Anterior cingulate cortex (tissue), 58 donors: ENCODE measurements around the gene GNRHR.
"Not testable (repeated sequence)": the region's sequence is repeated elsewhere in the genome, so short reads cannot be mapped to it uniquely, and the experiment has no call there.

Experiments used
- DNase-seq, 58 donors: peaks; one replicate each; lab custom pipeline; 2025; lab: John Stamatoyannopoulos, UW

Gene GNRHR

DNA sequence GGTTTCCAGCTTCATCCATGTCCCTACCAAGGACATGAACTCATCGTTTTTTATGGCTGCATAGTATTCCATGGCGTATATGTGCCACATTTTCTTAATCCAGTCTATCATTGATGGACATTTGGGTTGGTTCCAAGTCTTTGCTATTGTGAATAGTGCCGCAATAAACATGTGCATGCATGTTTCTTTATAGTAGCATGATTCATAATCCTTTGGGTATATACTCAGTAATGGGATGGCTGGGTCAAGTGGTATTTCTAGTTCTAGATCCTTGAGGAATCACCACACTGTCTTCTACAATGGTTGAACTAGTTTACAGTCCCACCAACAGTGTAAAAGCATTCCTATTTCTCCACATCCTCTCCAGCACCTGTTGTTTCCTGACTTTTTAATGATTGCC lies 23.7 kb downstream of the GNRHR start:
- not testable (repeated sequence) for DNase-seq

DNA sequence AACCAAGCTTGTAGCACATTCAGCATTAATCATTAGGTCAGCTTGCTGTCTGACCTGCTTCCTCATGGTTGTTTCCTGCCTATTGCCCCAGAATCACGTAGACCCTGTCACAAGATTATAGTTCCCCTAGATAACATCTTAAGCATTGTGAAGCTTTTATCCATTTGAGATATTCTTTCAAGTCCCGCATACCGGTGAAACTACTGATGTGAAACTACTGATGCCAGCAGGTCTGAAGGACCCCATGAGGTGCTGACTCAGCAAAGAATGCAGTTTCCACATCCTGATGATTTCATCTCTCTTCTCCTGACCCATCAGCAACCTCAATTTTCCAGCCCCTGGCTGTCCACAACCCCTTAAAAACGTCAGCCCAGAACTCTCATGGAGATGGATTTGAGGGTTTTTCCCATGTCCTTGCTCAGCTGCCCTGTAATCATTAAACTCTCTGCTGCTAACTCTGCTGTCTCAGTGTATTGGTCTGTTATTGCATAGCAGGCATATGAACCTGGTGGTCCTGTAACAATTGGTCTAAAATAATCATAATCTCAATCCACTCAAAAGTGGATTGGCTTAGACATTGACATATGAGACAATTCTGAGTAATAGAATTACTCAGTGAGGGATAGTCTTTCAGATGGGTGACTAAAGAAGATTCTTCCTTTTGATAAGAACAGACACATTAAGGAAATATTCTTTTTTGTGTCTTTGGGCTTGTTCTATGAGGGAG lies 26.9 kb downstream of the GNRHR start:
- no peak for DNase-seq

DNA sequence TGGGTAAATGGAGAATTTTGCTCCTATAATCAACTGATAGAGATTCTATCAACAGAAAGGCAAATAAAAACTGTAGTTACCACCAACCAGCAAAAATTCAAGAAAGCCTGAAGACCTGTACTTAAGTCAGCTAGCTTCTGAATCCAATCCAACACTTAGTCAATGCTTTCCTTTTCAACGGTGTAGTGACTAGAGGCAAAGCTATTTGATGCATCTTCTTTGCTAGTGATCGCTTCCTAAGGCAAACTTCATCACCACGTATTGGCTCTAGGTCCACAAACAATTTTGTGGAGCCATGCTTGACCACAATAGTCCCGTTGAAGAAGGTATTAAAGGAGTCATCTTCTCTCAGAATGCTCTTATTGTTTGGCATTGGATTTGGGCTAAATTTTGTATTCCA lies 28.2 kb downstream of the GNRHR start:
- no peak for DNase-seq

DNA sequence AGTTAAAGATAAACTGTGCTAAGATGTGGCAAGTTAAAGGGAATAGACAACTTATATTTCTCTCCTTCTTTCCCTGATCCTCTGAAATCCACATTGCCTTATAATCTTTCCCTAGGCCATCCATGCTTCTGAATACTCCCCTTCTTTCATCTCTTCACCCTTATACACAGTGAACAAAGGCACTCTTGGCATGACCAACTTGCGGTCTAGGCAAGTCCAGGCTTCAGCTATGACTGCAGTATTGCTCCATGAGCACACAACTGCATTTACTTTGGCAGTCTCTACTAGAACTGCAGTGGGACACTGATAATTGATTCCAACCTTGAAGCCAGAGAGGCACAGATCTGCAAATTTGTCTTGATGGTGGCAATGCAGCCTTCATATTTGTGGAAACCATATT lies 29.1 kb downstream of the GNRHR start:
- DNase-seq: no peak

DNA sequence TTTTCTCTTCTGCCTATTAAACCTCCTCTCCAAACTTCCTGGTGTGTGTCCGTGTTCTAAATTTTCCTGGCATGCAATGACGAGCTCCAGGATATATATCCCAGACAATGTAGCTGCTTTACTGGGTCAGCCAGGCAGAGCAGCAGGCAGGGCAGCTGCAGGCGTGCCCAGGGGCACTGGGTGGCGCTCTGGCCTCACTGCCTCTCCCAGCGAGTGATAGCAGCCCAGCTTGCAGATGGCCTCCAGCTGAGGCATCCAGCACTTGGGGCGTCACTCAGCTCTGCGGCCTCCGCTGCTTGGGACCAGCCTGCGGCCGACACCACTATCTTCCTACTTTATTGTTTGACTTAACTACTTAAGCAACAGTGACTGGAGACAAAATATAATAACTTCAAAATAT lies 30.2 kb downstream of the GNRHR start:
- DNase-seq: no peak

DNA sequence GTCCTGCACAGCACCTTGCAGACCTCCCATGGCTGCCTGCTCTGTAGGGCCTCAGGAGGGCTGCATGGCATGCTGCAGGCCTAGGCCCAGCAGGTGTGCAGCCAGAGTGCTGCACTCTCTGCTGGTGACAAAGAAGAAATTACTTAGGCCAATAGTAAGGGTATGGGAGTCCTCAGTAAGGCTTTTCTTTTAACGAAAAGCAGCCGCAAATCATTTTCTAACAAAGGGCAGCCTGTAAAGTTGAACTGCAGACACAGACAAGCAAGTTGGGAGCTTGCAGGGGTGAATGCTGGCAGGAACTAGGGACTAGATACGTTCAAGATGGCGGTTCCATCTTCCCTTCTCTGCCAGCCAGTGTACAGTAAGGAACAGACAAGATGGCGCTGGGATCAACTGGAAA lies 30.8 kb downstream of the GNRHR start:
- no peak for DNase-seq

DNA sequence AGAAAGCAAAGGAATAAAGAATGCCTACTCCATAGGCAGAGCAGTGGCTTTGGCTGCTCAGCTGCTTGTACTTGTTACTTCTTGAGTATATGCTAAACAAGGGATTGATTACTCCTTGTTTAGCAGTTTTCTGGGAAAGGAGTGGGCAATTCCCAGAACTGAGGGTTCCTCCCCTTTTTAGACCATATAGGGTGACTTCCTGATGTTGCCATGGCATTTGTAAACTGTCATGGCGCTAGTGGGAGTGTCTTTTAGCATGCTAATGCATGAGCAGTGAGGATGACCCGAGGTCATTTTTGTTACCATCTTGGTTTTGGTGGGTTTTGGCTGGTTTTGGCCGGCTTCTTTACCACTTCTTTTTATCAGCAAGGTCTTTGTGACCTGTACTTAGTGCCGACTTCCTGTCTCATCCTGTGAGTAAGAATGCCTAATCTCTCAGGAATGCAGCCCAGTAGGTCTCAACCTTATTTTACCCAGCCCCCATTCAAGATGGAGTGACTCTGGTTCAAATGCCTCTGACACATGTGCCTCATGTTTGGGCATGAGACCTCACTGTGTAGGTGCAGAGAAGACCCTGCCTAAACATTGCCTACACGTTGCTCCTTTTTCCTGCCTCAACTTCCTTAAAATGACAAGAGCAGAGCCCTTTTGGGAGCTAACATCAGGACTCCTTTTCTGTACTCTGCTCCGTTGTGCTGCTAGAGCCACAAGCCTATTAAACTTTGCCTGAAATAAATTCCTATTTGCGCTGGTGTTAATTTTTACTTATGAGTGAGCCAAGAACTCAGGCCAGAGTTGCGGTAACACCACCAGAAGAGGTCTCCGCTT lies 32.2 kb downstream of the GNRHR start:
- no peak for DNase-seq

DNA sequence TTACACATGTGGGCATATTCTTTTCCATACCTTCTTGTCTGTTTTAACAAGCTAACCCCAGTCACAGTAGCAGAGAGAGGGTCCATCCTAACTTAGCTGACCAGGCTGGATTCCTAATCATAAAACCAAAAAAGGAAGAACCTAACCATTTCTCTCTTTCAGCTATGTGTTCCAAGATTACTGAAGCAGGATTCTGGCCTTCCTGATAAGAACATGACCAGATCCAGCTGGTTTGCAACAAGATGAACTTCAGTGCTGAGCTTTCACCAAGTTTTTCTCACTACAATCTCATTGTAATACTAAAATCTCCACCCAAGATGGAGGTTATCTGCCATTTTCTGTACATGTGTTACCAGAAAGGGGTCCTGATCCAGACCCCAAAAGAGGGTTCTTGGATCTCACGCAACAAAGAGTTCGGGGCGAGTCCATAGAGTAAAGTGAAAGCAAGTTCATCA lies 32.8 kb downstream of the GNRHR start:
- DNase-seq: no peak

DNA sequence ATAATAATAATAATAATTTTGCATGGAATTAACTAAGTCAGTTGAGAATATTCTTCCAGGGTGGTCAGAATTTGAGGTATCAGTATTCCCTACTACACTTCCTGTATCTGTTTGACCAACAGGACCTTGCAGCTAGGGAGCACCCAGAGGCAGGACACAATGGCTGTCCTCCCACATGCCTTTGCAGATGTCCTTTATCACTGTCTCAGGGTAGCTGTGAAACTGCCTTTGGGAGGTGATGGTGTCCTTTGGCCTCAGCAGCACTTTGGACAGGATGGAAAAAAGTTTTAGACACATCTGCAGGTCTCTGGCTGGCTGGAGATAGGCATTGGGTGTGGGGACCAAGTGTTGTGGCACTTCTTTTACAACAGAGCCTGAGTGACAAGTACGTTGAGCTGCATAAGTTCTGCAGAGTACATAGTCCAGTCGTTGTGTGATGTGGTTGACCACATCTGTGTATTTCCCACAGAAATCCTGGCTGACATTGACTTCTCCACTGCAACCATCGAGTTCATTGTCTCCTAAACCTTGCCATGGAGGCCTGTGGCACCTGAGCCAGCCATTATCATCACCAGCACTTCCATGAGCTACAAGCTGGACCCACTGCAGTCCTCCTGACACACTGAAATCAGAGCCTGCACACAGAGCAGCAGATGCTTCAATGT lies 34.1 kb downstream of the GNRHR start:
- DNase-seq: no peak

DNA sequence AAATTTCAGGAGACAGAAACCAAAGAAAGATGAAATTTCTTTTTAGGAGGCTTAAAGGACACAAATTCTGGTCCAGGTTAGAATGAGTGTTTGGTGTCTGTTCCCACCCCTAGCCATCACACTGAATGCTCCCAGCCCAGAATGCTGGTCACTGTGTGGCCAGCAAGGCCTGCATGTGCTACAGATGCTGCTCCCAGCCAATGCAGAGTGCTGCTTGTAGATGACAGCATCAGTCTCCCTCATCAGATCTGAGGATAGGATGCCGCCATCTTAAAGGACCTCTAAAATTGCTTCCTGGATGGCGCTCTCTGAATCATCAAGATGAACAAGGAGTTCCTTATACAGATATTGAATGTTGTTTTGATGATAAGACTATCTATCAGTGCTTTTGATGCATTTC lies 35.3 kb downstream of the GNRHR start:
- DNase-seq: no peak

DNA sequence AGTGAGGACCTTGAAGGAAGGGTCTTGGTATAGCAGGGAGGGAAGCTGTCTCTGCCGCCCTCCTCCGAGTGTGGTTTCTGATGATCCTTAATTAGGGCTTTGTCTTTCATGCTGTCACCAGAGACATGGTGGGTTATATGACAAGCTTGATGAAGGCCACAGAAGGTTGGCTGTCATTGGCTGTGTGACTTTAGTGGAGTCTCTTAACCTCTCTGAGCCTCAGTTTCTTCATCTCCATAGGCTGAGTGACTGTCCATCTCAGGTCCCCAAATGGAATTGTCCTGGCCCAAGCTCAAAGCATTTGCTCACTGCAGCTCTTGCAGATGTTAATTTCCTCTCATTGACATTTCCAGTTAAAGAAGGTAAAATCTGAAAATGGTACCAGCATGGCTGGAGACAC lies 36.6 kb downstream of the GNRHR start:
- DNase-seq: no peak

DNA sequence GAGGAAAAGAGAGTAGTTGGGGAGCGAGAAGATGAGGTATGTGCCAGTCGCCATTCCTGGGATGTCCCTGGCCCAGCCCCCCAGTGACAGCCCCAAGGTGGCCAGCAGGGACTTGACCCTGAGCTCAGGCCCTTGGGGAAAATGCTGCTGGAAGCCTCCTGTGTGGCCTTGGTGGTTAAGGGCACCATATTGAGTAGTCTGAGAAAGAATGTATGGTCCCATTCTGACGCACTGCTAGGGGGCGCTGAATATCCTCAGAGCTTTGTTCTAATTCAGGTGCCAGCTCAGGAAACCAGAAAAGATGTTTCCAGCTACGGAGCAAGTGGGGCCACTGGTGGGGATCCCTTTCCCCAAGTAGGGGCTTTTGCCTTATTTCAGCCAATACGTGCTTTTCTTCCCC lies 39.2 kb downstream of the GNRHR start:
- no peak for DNase-seq

DNA sequence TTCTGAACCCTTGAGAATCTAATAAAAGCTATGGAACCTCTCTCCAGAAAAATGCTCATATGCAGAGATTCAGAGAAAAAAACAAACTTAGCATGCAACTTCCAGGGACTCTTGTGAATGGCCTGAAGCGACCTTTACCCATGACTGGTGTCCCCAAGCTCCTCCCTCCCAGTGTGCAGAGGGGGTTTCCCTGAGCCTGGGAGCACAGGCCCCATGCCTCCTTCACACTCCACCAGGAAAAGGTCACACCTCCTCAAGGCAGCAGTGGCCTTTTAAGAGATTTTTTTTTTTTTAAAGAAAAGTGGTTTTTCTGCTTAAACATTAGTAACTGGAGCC lies 40.0 kb downstream of the GNRHR start:
- DNase-seq: no peak

DNA sequence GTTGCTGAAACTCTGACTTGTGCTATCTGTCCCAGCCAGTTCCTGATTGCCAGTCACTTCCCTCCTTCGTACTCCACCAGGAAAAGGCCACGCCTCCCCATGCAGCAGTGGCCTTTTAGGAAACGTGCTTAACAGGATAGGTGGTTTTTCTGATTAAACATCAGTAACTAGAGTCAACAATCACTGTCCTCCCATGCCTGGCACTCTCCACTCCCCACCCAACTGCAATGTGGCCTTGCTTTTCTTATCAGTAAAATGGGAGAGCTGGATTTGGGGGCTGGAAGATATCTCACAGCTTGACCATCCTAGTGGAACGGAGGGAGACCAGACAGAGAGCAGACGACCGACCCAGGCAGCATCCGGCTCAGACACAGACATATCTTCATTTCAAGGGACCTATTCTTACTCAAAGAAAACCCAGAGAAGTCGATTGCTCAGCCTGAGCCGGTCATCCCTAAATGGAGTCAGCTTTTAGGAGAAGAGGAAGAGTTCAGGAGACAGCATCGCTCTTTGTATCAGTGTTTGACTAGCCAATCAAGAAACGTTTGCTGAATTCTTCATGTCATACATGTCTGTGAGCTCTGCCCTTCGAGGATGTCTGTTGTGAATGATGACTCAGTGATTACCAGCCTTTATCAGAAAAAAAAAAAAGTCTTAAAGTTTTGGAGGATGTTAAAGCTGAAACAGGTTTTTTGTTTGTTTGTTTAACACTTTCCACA lies 40.5 kb downstream of the GNRHR start:
- no peak for DNase-seq

DNA sequence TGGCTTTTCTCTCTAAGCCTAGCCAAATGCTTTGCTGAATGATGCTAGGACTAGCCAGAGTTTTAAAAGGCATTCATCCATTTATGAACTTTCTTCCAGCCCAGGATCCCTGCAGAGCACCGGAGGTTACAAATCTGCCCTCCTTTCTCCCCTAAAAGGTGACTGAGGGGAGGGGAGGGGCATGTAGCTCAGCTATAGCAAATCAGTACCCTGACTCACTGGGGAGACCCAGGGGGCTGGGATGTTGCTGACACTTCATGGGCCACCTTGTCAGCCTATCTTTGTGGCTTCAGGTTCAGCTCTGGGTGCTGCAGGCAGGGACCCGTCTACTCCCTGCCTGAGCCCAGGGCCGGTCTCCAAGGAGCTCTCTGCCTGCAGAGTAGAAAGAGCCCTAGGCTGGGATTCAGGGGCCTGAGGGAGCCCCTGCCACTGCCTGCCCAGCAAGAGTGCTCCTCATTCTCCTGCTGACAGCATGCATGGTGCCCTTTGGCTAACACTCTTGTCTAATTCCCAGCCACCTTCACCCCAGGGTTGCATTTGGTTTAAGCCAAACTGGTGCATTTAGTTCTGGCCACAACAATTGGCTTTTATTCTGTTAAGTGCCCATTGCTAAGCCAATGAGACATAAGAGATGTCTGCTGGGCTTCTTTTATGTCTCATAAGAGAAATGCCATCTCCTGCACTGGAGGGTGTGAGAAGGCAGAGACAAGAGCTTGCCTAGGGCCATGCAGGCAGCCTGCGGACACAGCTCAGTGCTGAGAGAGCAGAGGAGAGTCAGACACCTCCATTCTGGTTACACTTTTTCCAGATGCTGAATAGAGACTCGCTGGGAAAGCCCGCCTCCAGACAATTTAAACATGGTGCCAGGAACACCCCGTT lies 41.3 kb downstream of the GNRHR start:
- DNase-seq: no peak

DNA sequence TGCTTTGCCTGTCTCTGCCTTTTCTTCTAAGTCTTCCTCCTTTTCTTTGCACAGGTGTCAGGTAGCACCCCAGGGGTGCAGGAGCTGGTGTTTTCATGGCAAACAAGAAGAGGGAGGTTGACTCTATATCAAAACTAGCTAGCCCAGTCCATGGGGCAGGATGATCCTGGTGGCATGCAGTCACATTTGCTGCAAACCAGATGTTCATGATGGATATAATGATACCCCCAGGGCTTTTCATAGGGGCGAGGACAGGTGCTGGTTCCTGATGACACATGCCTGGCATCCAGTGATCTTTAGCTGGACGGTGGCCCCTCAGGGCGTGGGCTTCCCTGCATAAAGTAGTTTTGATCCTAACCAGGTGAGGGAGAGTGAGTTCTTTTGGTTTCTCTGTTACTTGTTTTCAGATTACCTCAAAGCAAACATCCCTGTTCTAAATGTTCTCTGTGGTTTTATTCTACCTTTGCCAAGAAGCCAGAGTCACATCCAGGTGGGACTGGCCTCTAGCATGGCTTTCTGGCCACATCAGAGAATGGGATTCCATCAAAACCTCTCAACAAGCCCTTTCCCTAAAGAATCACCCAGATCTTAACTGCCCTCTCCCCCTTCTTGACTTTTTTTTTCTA lies 42.1 kb downstream of the GNRHR start:
- DNase-seq: no peak

DNA sequence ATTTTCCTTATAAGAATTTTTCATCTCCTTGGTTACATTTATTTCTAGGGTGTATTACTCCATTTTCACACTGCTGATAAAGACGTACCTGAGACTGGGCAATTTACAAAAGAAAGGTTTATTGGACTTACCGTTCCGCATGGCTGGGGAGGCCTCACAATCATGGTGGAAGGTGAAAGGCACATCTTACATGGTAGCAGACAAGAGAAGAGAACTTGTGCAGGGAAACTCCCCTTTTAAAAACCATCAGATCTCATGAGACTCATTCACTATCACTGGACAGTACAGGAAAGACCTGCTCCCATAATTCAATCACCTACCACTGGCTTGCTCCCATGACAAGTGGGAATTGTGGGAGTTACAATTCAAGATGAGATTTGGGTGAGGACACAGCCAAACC lies 47.5 kb downstream of the GNRHR start:
- DNase-seq: not testable (repeated sequence)

DNA sequence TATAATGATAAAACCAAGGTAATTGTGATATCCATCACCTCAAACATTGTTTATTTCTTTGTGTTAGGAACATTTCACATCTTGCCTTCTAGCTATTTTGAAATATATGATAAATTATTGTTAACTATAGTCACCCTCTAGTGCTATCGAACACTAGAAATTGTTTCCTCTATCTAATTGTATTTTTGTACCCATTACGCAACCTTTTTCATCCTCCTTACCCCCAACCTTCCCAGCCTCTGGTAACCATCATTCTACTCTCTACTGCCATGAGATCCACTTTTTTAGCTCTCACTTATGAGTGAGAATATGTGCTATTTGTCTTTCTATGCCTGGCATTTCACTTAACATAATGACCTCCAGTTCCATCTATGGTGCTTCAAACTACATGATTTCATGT lies 49.3 kb downstream of the GNRHR start:
- no peak for DNase-seq

DNA sequence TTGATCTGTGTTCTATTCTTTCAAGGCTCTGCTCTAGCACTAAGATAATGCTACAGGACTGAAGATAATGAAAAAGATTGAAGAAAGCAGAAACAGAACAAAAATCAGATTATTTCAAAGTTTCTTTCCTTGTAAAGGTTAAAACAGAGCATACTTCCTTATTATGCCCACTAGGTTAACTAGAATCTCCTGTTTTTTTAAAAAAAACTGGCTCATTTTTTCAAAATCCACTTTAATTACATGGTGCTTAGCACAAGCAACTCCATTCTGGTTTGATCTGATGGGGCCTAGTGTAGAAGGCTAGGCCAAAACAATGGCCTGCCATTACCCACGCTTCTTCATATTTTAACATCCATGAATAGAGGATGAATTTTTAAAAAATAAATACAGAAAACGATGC lies 52.0 kb downstream of the GNRHR start:
- no peak for DNase-seq

DNA sequence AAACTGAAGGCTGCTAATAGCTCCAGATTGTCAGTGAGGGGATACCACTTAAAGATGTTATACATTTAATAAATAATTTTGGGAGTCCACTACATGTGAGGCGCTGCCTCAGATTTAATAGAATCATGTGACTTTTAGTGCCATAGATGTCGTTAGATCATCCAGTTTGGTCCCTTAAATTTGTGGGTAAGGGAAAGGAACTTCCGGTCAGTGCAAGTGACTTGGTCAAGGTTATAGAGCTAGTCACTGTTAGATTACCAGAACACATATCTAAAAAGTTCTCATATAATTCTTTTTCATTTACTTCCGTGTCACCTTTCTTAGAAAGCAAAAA lies 52.7 kb downstream of the GNRHR start:
- DNase-seq: no peak
